Endothelial cell of umbilical vein (primary cell): Measurements from ENCODE around the gene RANGRF. TPM values are rescaled to one million over a fixed set of nuclear protein-coding genes. Genes with fewer than 3 reads are reported as not detected.

Source experiments
- BruUV-seq: library from RNA; stranded (reverse); fragments of 400-500 nt; replicated peaks from 2 replicates; lab custom pipeline; 2021; lab: Mats Ljungman, UMichigan
- CTCF ChIA-PET: fragments of 300-600, 350-600 bp; sonication (Branson Sonifier 250); formaldehyde crosslinking; loops from one replicate; lab custom pipeline; 2021; ENCODE audit warnings: antibody characterized with exemption, inconsistent platforms; lab: Charles Lee
- POLR2A ChIA-PET: fragments of 300-600, 350-600 bp; sonication (Branson Sonifier 250); formaldehyde crosslinking; loops from one replicate; lab custom pipeline; 2021; ENCODE audit warnings: antibody characterized with exemption, inconsistent platforms; lab: Charles Lee
- DNase-seq: peaks from one replicate; pipeline ENCODE4 v3.0.0-alpha.2; 2011; ENCODE audit warnings: low read depth, low spot score
- FAIRE-seq: peaks from 2 replicates; lab custom pipeline; 2011; peaks lifted over from hg19 to GRCh38; lab: Jason Lieb, UNC
- H2AFZ ChIP-seq: 2 replicates; pipeline ENCODE4 v1.6.0; 2012; ENCODE audit warnings: low read depth, low read length, control low read depth, inconsistent platforms
- H3K27ac ChIP-seq: 2 replicates; pipeline ENCODE4 v1.5.1; 2011; ENCODE audit warnings: low read depth, mild to moderate bottlenecking, control low read depth, low read length, moderate library complexity; ENCODE audit not compliant: insufficient read depth
- H3K27me3 ChIP-seq, 2 experiments: 2 replicates each; pipeline versions ENCODE4 v1.6.0 to v1.6.1; 2011; ENCODE audit warnings: low read length in 2 of 2, mixed read lengths in 1 of 2; ENCODE audit not compliant: control insufficient read depth in 2 of 2, insufficient read depth in 2 of 2
- H3K36me3 ChIP-seq, 2 experiments: 2 replicates in 1 of 2; 3 replicates in 1 of 2; pipeline ENCODE4 v1.5.1; 2011; ENCODE audit warnings: low read length in 2 of 2, mild to moderate bottlenecking in 1 of 2, moderate library complexity in 1 of 2; ENCODE audit not compliant: control insufficient read depth in 2 of 2, insufficient read depth in 2 of 2; ENCODE audit errors: extremely low read depth in 1 of 2
- H3K4me1 ChIP-seq: 3 replicates; pipeline ENCODE4 v1.5.1; 2011; ENCODE audit warnings: mild to moderate bottlenecking, low read length; ENCODE audit not compliant: control insufficient read depth, insufficient read depth; ENCODE audit errors: extremely low read depth
- H3K4me2 ChIP-seq: 2 replicates; pipeline ENCODE4 v1.6.1; 2011; ENCODE audit warnings: low read length, control low read depth, mixed read lengths; ENCODE audit not compliant: insufficient read depth
- H3K4me3 ChIP-seq, 3 experiments: fragments of 200-600 bp in 1 of 3; sonication (generic), shearing (Covaris generic) in 1 of 3; replicated peaks in 1 of 3; 2 replicates each; pipeline ENCODE4 v1.5.1; 2011 to 2016; ENCODE audit warnings: control low read depth in 3 of 3, low read length in 3 of 3, mild to moderate bottlenecking in 2 of 3, inconsistent platforms in 1 of 3, low read depth in 1 of 3, moderate library complexity in 1 of 3; ENCODE audit not compliant: insufficient read depth in 1 of 3
- H3K79me2 ChIP-seq: 2 replicates; pipeline ENCODE4 v1.6.0; 2012; ENCODE audit warnings: low read length, inconsistent platforms; ENCODE audit not compliant: control insufficient read depth, insufficient read depth
- H3K9ac ChIP-seq: replicated peaks from 2 replicates; pipeline ENCODE3; 2011; ENCODE audit warnings: low read length, control low read depth; ENCODE audit not compliant: insufficient read depth; ENCODE audit errors: extremely low read depth
- H3K9me1 ChIP-seq: replicated peaks from 3 replicates; pipeline ENCODE4 v1.6.0; 2011; ENCODE audit warnings: mild to moderate bottlenecking, low read length; ENCODE audit not compliant: control insufficient read depth, insufficient read depth; ENCODE audit errors: extremely low read depth
- H3K9me3 ChIP-seq: replicated peaks from 2 replicates; pipeline ENCODE4 v1.5.1; 2012; ENCODE audit warnings: low read length, inconsistent platforms; ENCODE audit not compliant: control insufficient read depth, insufficient read depth
- H4K20me1 ChIP-seq: replicated peaks from 2 replicates; pipeline ENCODE3; 2011; ENCODE audit warnings: mild to moderate bottlenecking, low read length; ENCODE audit not compliant: control insufficient read depth, insufficient read depth; ENCODE audit errors: extremely low read depth
- CTCF ChIP-seq, 2 donors: IDR thresholded peaks; 1 replicate in 1 of 2; 2 replicates in 1 of 2; pipeline ENCODE4 v1.5.1; 2011; ENCODE audit warnings: low read length in 2 of 2, mild to moderate bottlenecking in 2 of 2, moderate library complexity in 2 of 2, control low read depth in 1 of 2, inconsistent platforms in 1 of 2, low read depth in 1 of 2; ENCODE audit not compliant: insufficient read depth in 1 of 2; ENCODE audit errors: extremely low read depth in 1 of 2
- FOS ChIP-seq: IDR thresholded peaks from 2 replicates; pipeline ENCODE4 v1.6.1; 2011; ENCODE audit warnings: mild to moderate bottlenecking, low read length, moderate library complexity, borderline replicate concordance; ENCODE audit not compliant: insufficient read depth
- GATA2 ChIP-seq: IDR thresholded peaks from 2 replicates; pipeline ENCODE4 v1.7.0; 2011; ENCODE audit warnings: low read depth, mild to moderate bottlenecking, moderate library complexity, mixed read lengths, low read length; ENCODE audit not compliant: insufficient read length, insufficient read depth
- JUN ChIP-seq: IDR thresholded peaks from 2 replicates; pipeline ENCODE4 v1.6.1; 2011; ENCODE audit warnings: borderline replicate concordance, low read depth; ENCODE audit not compliant: insufficient read length, insufficient read depth
- MAX ChIP-seq: IDR thresholded peaks from 2 replicates; pipeline ENCODE4 v1.6.1; 2011; ENCODE audit not compliant: insufficient read depth, insufficient read length
- MYC ChIP-seq: IDR thresholded peaks from one replicate; pipeline ENCODE4 v1.6.1; 2011; ENCODE audit warnings: mild to moderate bottlenecking, low read depth, low read length
- POLR2A ChIP-seq: IDR thresholded peaks from 2 replicates; pipeline ENCODE4 v1.6.1; 2012; ENCODE audit warnings: low read depth, mild to moderate bottlenecking, control low read depth, low read length
- POLR2AphosphoS5 ChIP-seq: IDR thresholded peaks from 2 replicates; pipeline ENCODE4 v1.6.1; 2012; ENCODE audit warnings: low read depth, mild to moderate bottlenecking, control low read depth, low read length, moderate library complexity; ENCODE audit not compliant: insufficient read depth
- dilution Hi-C: fragments of 300-500 bp; cut with MboI; formaldehyde crosslinking; loops from one replicate; pipeline ENCODE4 v1.15.0; 2019; ENCODE audit warnings: low sequenced_read_pairs; ENCODE audit not compliant: extremely low pct_ligation_motif_present
- intact Hi-C: fragments of 100-400 bp; cut with micrococcal nuclease; formaldehyde crosslinking; loops from one replicate; pipeline ENCODE4 v1.10.0; 2022
- polyA plus RNA-seq, 4 experiments: library from polyadenylated mRNA; depleted of rRNA in 3 of 4; stranded (reverse) in 3 of 4; unstranded in 1 of 4; fragments of >200 nt; gene quantifications; 2 replicates each; pipeline versions ENCODE4 v1.2.1 to v1.2.3, GENCODE V29; 2011 to 2012; ENCODE audit warnings: missing spikeins in 1 of 4
- total RNA-seq: library from RNA; stranded (reverse); gene quantifications from 2 replicates; pipeline ENCODE4 v1.2.3, GENCODE V29; 2021

Gene RANGRF
- total and polyA plus RNA-seq, 2 donors (not counting 3 experiments of a cell fraction or from before 2014, with no cell fraction given): 36.5 to 52.7 TPM

- POLR2A ChIA-PET: interaction anchor here (1.1 kb wide), 1 partner anchor 41 kb away, joined by 3 read pairs; no protein-coding TSS in a partner anchor
- Histone ChIP-seq H3K4me3 (no peak overlapping the region), H3K9me1 (no peaks in the 10 kb centered on the region), H2AFZ (no peak overlapping the region), H3K9me3 (no peaks in the 10 kb centered on the region), H3K9ac (no peak overlapping the region), H3K36me3 (peaks cover 32 to 57% of the 10 kb centered on the region in 2 experiments), H4K20me1 (no peaks in the 10 kb centered on the region), H3K4me2 (no peak overlapping the region), H3K27me3 (no peaks in the 10 kb centered on the region), H3K4me1 (peaks cover 2% of the 10 kb centered on the region), H3K27ac (no peak overlapping the region), H3K79me2 (peaks cover 4% of the 10 kb centered on the region)
- TF ChIP-seq MAX (no peak), POLR2AphosphoS5 (peak; percentile 10)
- dilution Hi-C loops (no loop called here), intact Hi-C loops (no loop called here)
- FAIRE-seq (no peak), DNase-seq (no peak)
- CTCF ChIA-PET: interaction anchor here (0.9 to 1.3 kb wide), 2 partner anchors 8 to 92 kb away, joined by 3 to 4 read pairs; no protein-coding TSS in a partner anchor
- no TSS peak for BruUV-seq
Measured at GRCh38 chr17:8318010-8318935, 29.8 kb downstream of the RANGRF start.

GRCh38 chr17:8320262-8320661 lies 31.8 kb downstream of the RANGRF start:
- FAIRE-seq (no peak), DNase-seq (no peak)
- H3K4me1 ChIP-seq: no peaks in the 10 kb centered on the region
- H3K36me3 ChIP-seq: peaks cover 27 to 42% of the 10 kb centered on the region in 2 experiments
- no peak overlapping the region for H2AFZ ChIP-seq
- no peaks in the 10 kb centered on the region for H3K9me1 ChIP-seq
- H3K27ac ChIP-seq: no peak overlapping the region
- intact Hi-C loops: no loop called here
- H3K4me3 ChIP-seq: no peak overlapping the region
- ChIA-PET CTCF (interaction anchor here (1.4 kb wide), 1 partner anchor 9 kb away, joined by 4 read pairs; no protein-coding TSS in a partner anchor), POLR2A (no interaction called here)
- no peak overlapping the region for H3K4me2 ChIP-seq
- H3K9me3 ChIP-seq: no peaks in the 10 kb centered on the region
- H3K27me3 ChIP-seq: no peaks in the 10 kb centered on the region
- no peak overlapping the region for H3K9ac ChIP-seq
- no TSS peak for BruUV-seq
- dilution Hi-C loops: no loop called here
- TF ChIP-seq JUN (no peak), POLR2AphosphoS5 (no peak), MYC (no peak), GATA2 (no peak), POLR2A (no peak), FOS (no peak), CTCF (IDR thresholded peaks at IDR 0.05; ENCODE audit: extremely low read depth in 1 of 2, insufficient read depth in 1 of 2, low read depth in 1 of 2, low read length in 2 of 2) (no peak)
- H4K20me1 ChIP-seq: no peaks in the 10 kb centered on the region
- H3K79me2 ChIP-seq: no peaks in the 10 kb centered on the region
